Upper lobe of left lung (tissue), 6 donors: ENCODE results near the gene ADPRHL1. TPM values are rescaled to one million over a fixed set of nuclear protein-coding genes. Genes with fewer than 3 reads are reported as not detected.

Experiments
- ATAC-seq, 2 donors: fragments of 200-7000 bp; cut with Tn5 transposase; one replicate each; pipeline ENCODE4 v1.9.1; 2022; ENCODE audit warnings: mild to moderate bottlenecking in 2 of 2, moderate library complexity in 2 of 2; ENCODE audit not compliant: low FRiP score in 2 of 2
- DNase-seq, 2 donors: peaks; one replicate each; pipeline ENCODE4 v3.0.0-alpha.2; 2019 to 2020
- H3K27ac ChIP-seq, 4 donors: fragments of 200-600 bp; sonication (generic); one replicate each; pipeline ENCODE4 v1.5.1; 2016 to 2019
- H3K27me3 ChIP-seq, 4 donors: fragments of 200-600 bp; sonication (generic); one replicate each; pipeline ENCODE4 v1.5.1; 2017 to 2019
- H3K36me3 ChIP-seq, 4 donors: fragments of 200-600 bp; sonication (generic); one replicate each; pipeline ENCODE4 v1.5.1; 2016 to 2019
- H3K4me1 ChIP-seq, 4 donors: fragments of 200-600 bp; sonication (generic); one replicate each; pipeline ENCODE4 v1.5.1; 2018 to 2019
- H3K4me3 ChIP-seq, 4 donors: fragments of 200-600 bp; sonication (generic); one replicate each; pipeline ENCODE4 v1.5.1; 2017 to 2019; ENCODE audit warnings: mild to moderate bottlenecking in 2 of 4, moderate library complexity in 1 of 4
- H3K9me3 ChIP-seq, 4 donors: fragments of 200-600 bp; sonication (generic); one replicate each; pipeline ENCODE4 v1.5.1; 2018 to 2019
- CTCF ChIP-seq, 6 experiments: fragments of 450-650 bp in 4 of 6; fragments of 200-600 bp in 2 of 6; sonication (generic) in 2 of 6; IDR thresholded peaks; one replicate each; pipeline ENCODE4 v1.5.1; 2016 to 2019; ENCODE audit warnings: antibody characterized with exemption in 6 of 6
- EP300 ChIP-seq, 4 donors: sonication (generic); formaldehyde crosslinking; IDR thresholded peaks; one replicate each; pipeline ENCODE4 v1.5.1; 2017; ENCODE audit warnings: antibody characterized with exemption in 4 of 4, control low read depth in 2 of 4
- POLR2A ChIP-seq, 4 donors: fragments of 450-650 bp; IDR thresholded peaks; one replicate each; pipeline ENCODE4 v1.5.1; 2016 to 2017; ENCODE audit warnings: antibody characterized with exemption in 4 of 4, mild to moderate bottlenecking in 2 of 4
- POLR2AphosphoS5 ChIP-seq, 2 donors: sonication (generic); formaldehyde crosslinking; IDR thresholded peaks; one replicate each; pipeline ENCODE4 v1.5.1; 2017; ENCODE audit warnings: antibody characterized with exemption in 2 of 2
- WGBS, 2 donors: methylation state at CpG; one replicate each; pipeline ENCODE4 v1.1.5; 2017 to 2018; 5-methylcytosine and 5-hydroxymethylcytosine counted together
- total RNA-seq, 6 donors: library from RNA; depleted of rRNA in 4 of 6; stranded (reverse); fragments of >200 nt in 4 of 6; gene quantifications; one replicate each; pipeline versions ENCODE4 v1.1.0 to v1.2.1, GENCODE V29; 2016 to 2021
- donor health status: DM: no; HTN: no; CAD: no; lungs with moderate emphysema.
- donor health status: DM: no; HTN: yes; CAD: no; lungs with severe emphysema.

The ADPRHL1 gene
- total RNA-seq, 6 donors from 2014 or later: 0.59 to 6.3 (median 2.8) TPM

GRCh38 chr13:113491982-113492381 is 38.7 kb upstream of the ADPRHL1 start:
- peaks cover 37 to 70% (median 43%) of the 10 kb centered on the region in 4 donors for H3K4me1 ChIP-seq
- no peaks in the 10 kb centered on the region for H3K9me3 ChIP-seq
- TF ChIP-seq EP300 (IDR thresholded peaks at IDR 0.05) (no peak), POLR2AphosphoS5 (IDR thresholded peaks at IDR 0.05) (no peak), CTCF (IDR thresholded peaks at IDR 0.05) (no peak), POLR2A (IDR thresholded peaks at IDR 0.05) (no peak)
- H3K27me3 ChIP-seq: no peaks in the 10 kb centered on the region
- H3K36me3 ChIP-seq: peaks cover 4 to 22% (median 18%) of the 10 kb centered on the region in 4 donors
- H3K4me3 ChIP-seq: peak overlapping the region in 3 of 4 donors; percentile 90 to 97 (median 94)
- no peak for DNase-seq
- ATAC-seq: no peak
- 79 to 89% methylated on average over 9 of the region's 9 CpGs for WGBS, 2 donors
- peak overlapping the region in 1 of 4 donors; percentile 96 for H3K27ac ChIP-seq

- no peak for TF ChIP-seq CTCF (IDR thresholded peaks at IDR 0.05)
- no peak for TF ChIP-seq EP300 (IDR thresholded peaks at IDR 0.05)
- TF ChIP-seq POLR2A (IDR thresholded peaks at IDR 0.05): no peak
- TF ChIP-seq POLR2AphosphoS5 (IDR thresholded peaks at IDR 0.05): no peak
- Histone ChIP-seq H3K9me3 (no peaks in the 10 kb centered on the region), H3K27ac (peak overlapping the region; percentile 86 to 96 (median 87)), H3K4me1 (peaks cover 37 to 70% (median 43%) of the 10 kb centered on the region in 4 donors), H3K4me3 (peak overlapping the region; percentile 48 to 97 (median 92)), H3K27me3 (no peaks in the 10 kb centered on the region), H3K36me3 (peaks cover 1 to 17% (median 13%) of the 10 kb centered on the region in 4 donors)
- DNase-seq: peak in 1 of 2 donors; percentile 81
- ATAC-seq: peak in 1 of 2 donors; percentile 34
- 2 to 16% methylated on average over 17 to 21 of the region's 22 CpGs for WGBS, 2 donors
Measured at GRCh38 chr13:113491418-113491883, 38.2 kb upstream of the ADPRHL1 start.

- Histone ChIP-seq H3K4me3 (peak within 1 kb of the TSS; percentile 76 to 97 (median 92)), H3K4me1 (peaks cover 33 to 66% (median 41%) of the 10 kb centered on the region in 4 donors), H3K27ac (peak within 1 kb of the TSS; percentile 86 to 96 (median 87)), H3K36me3 (peaks cover 0 to 11% (median 7%) of the 10 kb centered on the region in 4 donors), H3K27me3 (no peaks in the 10 kb centered on the region), H3K9me3 (no peaks in the 10 kb centered on the region)
- WGBS, 2 donors: 0 to 1% methylated on average over 16 to 47 of the region's 115 CpGs
- TF ChIP-seq CTCF (IDR thresholded peaks at IDR 0.05) (peak in 3 of 6 experiments; percentile 4 to 17 (median 5)), EP300 (IDR thresholded peaks at IDR 0.05) (no peak), POLR2A (IDR thresholded peaks at IDR 0.05) (peak in 3 of 4 donors; percentile 46 to 91 (median 77)), POLR2AphosphoS5 (IDR thresholded peaks at IDR 0.05) (peak; percentile 57 to 79)
- ATAC-seq: peak; percentile 97
- peak; percentile 94 to 98 for DNase-seq
Measured at GRCh38 chr13:113490496-113491417, 37.5 kb upstream of the ADPRHL1 start, which contains the start of gene DCUN1D2. Gene DCUN1D2 (minus strand): TSS chr13:113490711. CDS start chr13:113490669, 42 bp downstream.

- H3K27me3 ChIP-seq: no peaks in the 10 kb centered on the region
- no peak for TF ChIP-seq CTCF (IDR thresholded peaks at IDR 0.05)
- H3K9me3 ChIP-seq: no peaks in the 10 kb centered on the region
- peaks cover 33 to 56% (median 39%) of the 10 kb centered on the region in 4 donors for H3K4me1 ChIP-seq
- ATAC-seq: peak in 1 of 2 donors; percentile 25
- peak in 1 of 2 donors; percentile 35 for DNase-seq
- peak overlapping the region; percentile 86 to 96 (median 87) for H3K27ac ChIP-seq
- peaks cover 0 to 2% (median under 1%) of the 10 kb centered on the region in 4 donors for H3K36me3 ChIP-seq
- peak overlapping the region; percentile 76 to 97 (median 92) for H3K4me3 ChIP-seq
- 9 to 17% methylated on average over 14 to 25 of the region's 54 CpGs for WGBS, 2 donors
Measured at GRCh38 chr13:113489549-113490495, 36.5 kb upstream of the ADPRHL1 start.
